Cardiac septum (tissue), 1 donor: ENCODE results near the gene F10. TPM values are rescaled to one million over a fixed set of nuclear protein-coding genes. Genes with fewer than 3 reads are reported as not detected.

ENCODE experiments used
- DNase-seq: peaks from one replicate; pipeline ENCODE4 v3.0.0-alpha.2; 2020; ENCODE audit warnings: low spot score
- intact Hi-C: fragments of 100-400 bp; cut with DNase I; formaldehyde crosslinking; loops from one replicate; pipeline ENCODE4 v1.14.0; 2022
- total RNA-seq: library from RNA; stranded (reverse); fragmentation: NEBNext Ultra II Directional; extraction: Animal tissue kit (Norgen Biotek cat#: 25700); gene quantifications from one replicate; pipeline ENCODE4 v1.2.1, GENCODE V29; 2021
- donor health status: DM: no; HTN: no; CAD: no.

F10 gene
- total RNA-seq, 1 donor from 2014 or later, result 13.7 TPM

GRCh38 chr13:113084943-113085540 lies 37.6 kb upstream of the F10 start:
- DNase-seq, result no peak
- intact Hi-C loops, result no loop called here

GRCh38 chr13:113086031-113086750 lies 36.4 kb upstream of the F10 start:
- DNase-seq, result no peak
- intact Hi-C loops, result no loop called here

GRCh38 chr13:113086991-113087922 lies 35.3 kb upstream of the F10 start:
- intact Hi-C loops, result no loop called here
- DNase-seq, result no peak

- intact Hi-C loops, result no loop called here
- no peak for DNase-seq
Observed at GRCh38 chr13:113087923-113088690, 34.5 kb upstream of the F10 start.

- intact Hi-C loops, result no loop called here
- no peak for DNase-seq
Observed at GRCh38 chr13:113088691-113089020, 33.9 kb upstream of the F10 start.

- no peak for DNase-seq
- intact Hi-C loops, result no loop called here
Observed at GRCh38 chr13:113089693-113090414, 32.7 kb upstream of the F10 start.

- DNase-seq, result no peak
- intact Hi-C loops, result no loop called here
Observed at GRCh38 chr13:113090415-113090770, 32.2 kb upstream of the F10 start.

GRCh38 chr13:113090806-113091205 lies 31.8 kb upstream of the F10 start:
- intact Hi-C loops, result no loop called here
- DNase-seq, result no peak

- intact Hi-C loops, result no loop called here
- no peak for DNase-seq
Observed at GRCh38 chr13:113091211-113091771, 31.3 kb upstream of the F10 start.

GRCh38 chr13:113091891-113092775 lies 30.5 kb upstream of the F10 start:
- intact Hi-C loops, result no loop called here
- DNase-seq, result no peak

- no peak for DNase-seq
- intact Hi-C loops, result no loop called here
Observed at GRCh38 chr13:113092776-113093579, 29.6 kb upstream of the F10 start.

GRCh38 chr13:113093580-113094409 lies 28.8 kb upstream of the F10 start:
- DNase-seq, result no peak

GRCh38 chr13:113094410-113094800 lies 28.2 kb upstream of the F10 start:
- DNase-seq, result no peak

More at GRCh38 chr13:113093580-113094409, 28.8 kb upstream of the F10 start:
- intact Hi-C loops, result no loop called here

GRCh38 chr13:113095146-113096051 lies 27.2 kb upstream of the F10 start:
- DNase-seq, result no peak
- intact Hi-C loops, result no loop called here

More at GRCh38 chr13:113094410-113094800, 28.2 kb upstream of the F10 start:
- intact Hi-C loops, result no loop called here

- intact Hi-C loops, result no loop called here
- no peak for DNase-seq
Observed at GRCh38 chr13:113096052-113096744, 26.4 kb upstream of the F10 start.
